Sigmoid colon (tissue), 7 donors: ENCODE data around the gene TFEB. TPM values are rescaled to one million over a fixed set of nuclear protein-coding genes. Genes with fewer than 3 reads are reported as not detected.

ENCODE experiments used
- DNase-seq: peaks from one replicate; pipeline ENCODE4 v3.0.0-alpha.2; 2019
- H3K27ac ChIP-seq, 4 donors: fragments of 200-600 bp; sonication (generic); one replicate each; pipeline ENCODE4 v1.5.1; 2016 to 2019; ENCODE audit warnings: mild to moderate bottlenecking in 1 of 4
- H3K27me3 ChIP-seq, 3 donors: fragments of 200-600 bp; sonication (generic); one replicate each; pipeline ENCODE4 v1.5.1; 2019; ENCODE audit warnings: mild to moderate bottlenecking in 1 of 3
- H3K36me3 ChIP-seq, 4 donors: fragments of 200-600 bp; sonication (generic); one replicate each; pipeline ENCODE4 v1.5.1; 2016 to 2019
- H3K4me1 ChIP-seq, 4 donors: fragments of 200-600 bp; sonication (generic); one replicate each; pipeline ENCODE4 v1.5.1; 2017 to 2019
- H3K4me3 ChIP-seq, 4 donors: fragments of 200-600 bp; sonication (generic); one replicate each; pipeline ENCODE4 v1.5.1; 2017 to 2019; ENCODE audit warnings: mild to moderate bottlenecking in 2 of 4, moderate library complexity in 1 of 4
- H3K9me3 ChIP-seq, 4 donors: fragments of 200-600 bp in 3 of 4; sonication (generic) in 3 of 4; one replicate each; pipeline versions ENCODE4 v1.5.1 to v1.6.1; 2013 to 2019
- CTCF ChIP-seq, 4 experiments: fragments of 450-650 bp in 3 of 4; fragments of 200-600 bp in 1 of 4; IDR thresholded peaks; one replicate each; pipeline ENCODE4 v1.5.1; 2016 to 2019; ENCODE audit warnings: antibody characterized with exemption in 4 of 4, mild to moderate bottlenecking in 3 of 4, moderate library complexity in 2 of 4
- EP300 ChIP-seq, 4 donors: sonication (generic); formaldehyde crosslinking; IDR thresholded peaks; one replicate each; pipeline ENCODE4 v1.6.1; 2017; ENCODE audit warnings: antibody characterized with exemption in 4 of 4
- POLR2A ChIP-seq, 2 donors: fragments of 450-650 bp; IDR thresholded peaks; one replicate each; pipeline ENCODE4 v1.6.1; 2016; ENCODE audit warnings: antibody characterized with exemption in 2 of 2, mild to moderate bottlenecking in 2 of 2, moderate library complexity in 2 of 2
- POLR2AphosphoS5 ChIP-seq, 4 donors: sonication (generic); formaldehyde crosslinking; IDR thresholded peaks; one replicate each; pipeline ENCODE4 v1.6.1; 2017; ENCODE audit warnings: antibody characterized with exemption in 4 of 4
- WGBS, 2 donors: extraction: QIAGEN DNeasy Blood & Tissue Kit; methylation state at CpG; one replicate each; pipeline ENCODE4 v1.1.7; 2013; 5-methylcytosine and 5-hydroxymethylcytosine counted together
- intact Hi-C: fragments of 100-400 bp; cut with DNase I; formaldehyde crosslinking; loops from one replicate; pipeline ENCODE4 v1.15.1; 2023
- polyA plus RNA-seq, 3 donors: library from polyadenylated mRNA; stranded (reverse); fragments of 200-250 nt; gene quantifications; one replicate each; pipeline ENCODE4 v1.2.3, GENCODE V29; 2013
- total RNA-seq, 4 donors: library from RNA; depleted of rRNA; stranded (reverse); fragments of >200 nt; gene quantifications; one replicate each; pipeline ENCODE4 v1.1.0, GENCODE V29; 2016
- donor health status: healthy with polysubstance abuse.
- donor health status: Bipolar disorder and iron deficiency.
- donor health status: healthy.

TFEB gene
- total and polyA plus RNA-seq, 7 donors: 21.0 to 40.9 (median 28.2) TPM

- Histone ChIP-seq H3K27me3 (no peaks in the 10 kb centered on the region), H3K4me1 (no peaks in the 10 kb centered on the region), H3K36me3 (no peaks in the 10 kb centered on the region), H3K4me3 (no peak overlapping the region), H3K27ac (no peak overlapping the region), H3K9me3 (no peaks in the 10 kb centered on the region)
- TF ChIP-seq POLR2A (IDR thresholded peaks at IDR 0.05): no peak
- TF ChIP-seq POLR2AphosphoS5 (IDR thresholded peaks at IDR 0.05): no peak
- WGBS, 2 donors: 96 to 98% methylated on average over 1 of the region's 1 CpG
- intact Hi-C loops: no loop called here
- DNase-seq: no peak
Observed at GRCh38 chr6:41667195-41667594, 68.2 kb downstream of the TFEB start.

- TF ChIP-seq CTCF (IDR thresholded peaks at IDR 0.05) (no peak), EP300 (IDR thresholded peaks at IDR 0.05) (no peak), POLR2A (IDR thresholded peaks at IDR 0.05) (no peak), POLR2AphosphoS5 (IDR thresholded peaks at IDR 0.05) (no peak)
- no peak overlapping the region for H3K27ac ChIP-seq
- intact Hi-C loops: no loop called here
- no peaks in the 10 kb centered on the region for H3K9me3 ChIP-seq
- H3K4me3 ChIP-seq: no peak overlapping the region
- H3K4me1 ChIP-seq: no peaks in the 10 kb centered on the region
- 84 to 91% methylated on average over 5 of the region's 5 CpGs for WGBS, 2 donors
- H3K27me3 ChIP-seq: no peaks in the 10 kb centered on the region
- DNase-seq: no peak
- H3K36me3 ChIP-seq: no peaks in the 10 kb centered on the region
Observed at GRCh38 chr6:41664271-41664670, 71.1 kb downstream of the TFEB start.

- WGBS, 2 donors: 78 to 81% methylated on average over 5 of the region's 5 CpGs
- TF ChIP-seq POLR2AphosphoS5 (IDR thresholded peaks at IDR 0.05): no peak
- no peak for TF ChIP-seq EP300 (IDR thresholded peaks at IDR 0.05)
- TF ChIP-seq CTCF (IDR thresholded peaks at IDR 0.05): no peak
- TF ChIP-seq POLR2A (IDR thresholded peaks at IDR 0.05): no peak
- Histone ChIP-seq H3K9me3 (no peaks in the 10 kb centered on the region), H3K4me3 (no peak overlapping the region), H3K27me3 (no peaks in the 10 kb centered on the region), H3K4me1 (no peaks in the 10 kb centered on the region), H3K27ac (no peak overlapping the region), H3K36me3 (no peaks in the 10 kb centered on the region)
- no peak for DNase-seq
- intact Hi-C loops: no loop called here
Observed at GRCh38 chr6:41663568-41663967, 71.8 kb downstream of the TFEB start.

- H3K9me3 ChIP-seq: no peaks in the 10 kb centered on the region
- DNase-seq: no peak
Observed at GRCh38 chr6:41659935-41660334, 75.5 kb downstream of the TFEB start.

GRCh38 chr6:41658636-41659035, 76.8 kb downstream of the TFEB start:
- Histone ChIP-seq H3K36me3 (no peaks in the 10 kb centered on the region), H3K4me1 (no peaks in the 10 kb centered on the region), H3K4me3 (no peak overlapping the region), H3K9me3 (no peaks in the 10 kb centered on the region), H3K27me3 (peaks cover 0 to 4% (median 0%) of the 10 kb centered on the region in 3 donors), H3K27ac (no peak overlapping the region)
- intact Hi-C loops: no loop called here
- no peak for TF ChIP-seq EP300 (IDR thresholded peaks at IDR 0.05)
- TF ChIP-seq CTCF (IDR thresholded peaks at IDR 0.05): no peak
- no peak for TF ChIP-seq POLR2A (IDR thresholded peaks at IDR 0.05)
- no peak for TF ChIP-seq POLR2AphosphoS5 (IDR thresholded peaks at IDR 0.05)
- DNase-seq: no peak
- WGBS, 2 donors: 74 to 82% methylated on average over 13 of the region's 13 CpGs

More at GRCh38 chr6:41659935-41660334, 75.5 kb downstream of the TFEB start:
- TF ChIP-seq POLR2A (IDR thresholded peaks at IDR 0.05) (no peak), POLR2AphosphoS5 (IDR thresholded peaks at IDR 0.05) (no peak), CTCF (IDR thresholded peaks at IDR 0.05) (no peak), EP300 (IDR thresholded peaks at IDR 0.05) (no peak)
- no peaks in the 10 kb centered on the region for H3K36me3 ChIP-seq
- H3K27me3 ChIP-seq: no peaks in the 10 kb centered on the region
- 21 to 45% methylated on average over 7 of the region's 7 CpGs for WGBS, 2 donors
- no peak overlapping the region for H3K27ac ChIP-seq
- H3K4me1 ChIP-seq: no peaks in the 10 kb centered on the region
- H3K4me3 ChIP-seq: no peak overlapping the region
- intact Hi-C loops: no loop called here
